IPS-15b (cell line): ENCODE data around the gene DYNLT1.
A peak's percentile ranks its signal among the peaks of the same experiment; 100 is the strongest.

ENCODE experiments used
- H3K27me3 ChIP-seq: one replicate; pipeline ENCODE4 v1.6.1; 2013; ENCODE audit warnings: low read length; ENCODE audit not compliant: control insufficient read depth, insufficient read depth
- H3K36me3 ChIP-seq: one replicate; pipeline ENCODE4 v1.6.1; 2013; ENCODE audit warnings: low read length; ENCODE audit not compliant: control insufficient read depth, insufficient read depth
- H3K4me1 ChIP-seq: one replicate; pipeline ENCODE4 v1.6.1; 2013; ENCODE audit warnings: mild to moderate bottlenecking, low read length; ENCODE audit not compliant: control insufficient read depth, insufficient read depth
- H3K4me3 ChIP-seq: one replicate; pipeline ENCODE4 v1.5.1; 2013; ENCODE audit warnings: low read depth, low read length
- H3K9ac ChIP-seq: one replicate; pipeline ENCODE4 v1.6.1; 2013; ENCODE audit warnings: low read depth, mild to moderate bottlenecking, low read length
- H3K9me3 ChIP-seq: one replicate; pipeline ENCODE4 v1.6.1; 2013; ENCODE audit warnings: mild to moderate bottlenecking, low read length; ENCODE audit not compliant: control insufficient read depth, insufficient read depth

DYNLT1 gene

GRCh38 chr6:158647501-158647900 lies 3.0 kb upstream of the DYNLT1 start:
- H3K9ac ChIP-seq: no peak overlapping the region
- H3K4me1 ChIP-seq: no peaks in the 10 kb centered on the region
- H3K9me3 ChIP-seq: no peaks in the 10 kb centered on the region
- no peak overlapping the region for H3K4me3 ChIP-seq
- peaks cover 13% of the 10 kb centered on the region for H3K27me3 ChIP-seq
- no peaks in the 10 kb centered on the region for H3K36me3 ChIP-seq

GRCh38 chr6:158646023-158646910 lies 1.7 kb upstream of the DYNLT1 start:
- peaks cover 13% of the 10 kb centered on the region for H3K27me3 ChIP-seq
- H3K4me3 ChIP-seq: no peak overlapping the region
- no peaks in the 10 kb centered on the region for H3K9me3 ChIP-seq
- H3K9ac ChIP-seq: no peak overlapping the region
- no peaks in the 10 kb centered on the region for H3K4me1 ChIP-seq
- no peaks in the 10 kb centered on the region for H3K36me3 ChIP-seq

- H3K27me3 ChIP-seq: peaks cover 13% of the 10 kb centered on the region
- peak overlapping the region; percentile 93 for H3K4me3 ChIP-seq
- peak overlapping the region; percentile 50 for H3K9ac ChIP-seq
- no peaks in the 10 kb centered on the region for H3K9me3 ChIP-seq
- no peaks in the 10 kb centered on the region for H3K4me1 ChIP-seq
- H3K36me3 ChIP-seq: no peaks in the 10 kb centered on the region
Measured at GRCh38 chr6:158645064-158646022, 800 bp upstream of the DYNLT1 start.

GRCh38 chr6:158643836-158644230 lies 710 bp downstream of the DYNLT1 start:
- Histone ChIP-seq H3K9me3 (no peaks in the 10 kb centered on the region), H3K4me3 (peak overlapping the region; percentile 93), H3K9ac (peak overlapping the region; percentile 77), H3K36me3 (no peaks in the 10 kb centered on the region), H3K4me1 (no peaks in the 10 kb centered on the region), H3K27me3 (peaks cover 13% of the 10 kb centered on the region)

GRCh38 chr6:158642097-158642601 lies 2.4 kb downstream of the DYNLT1 start:
- Histone ChIP-seq H3K27me3 (peaks cover 13% of the 10 kb centered on the region), H3K9me3 (no peaks in the 10 kb centered on the region), H3K4me1 (no peaks in the 10 kb centered on the region), H3K9ac (no peak overlapping the region), H3K4me3 (no peak overlapping the region), H3K36me3 (no peaks in the 10 kb centered on the region)

GRCh38 chr6:158640519-158640918 lies 4.0 kb downstream of the DYNLT1 start:
- no peaks in the 10 kb centered on the region for H3K9me3 ChIP-seq
- H3K4me1 ChIP-seq: no peaks in the 10 kb centered on the region
- no peak overlapping the region for H3K4me3 ChIP-seq
- no peak overlapping the region for H3K9ac ChIP-seq
- H3K36me3 ChIP-seq: no peaks in the 10 kb centered on the region
- peaks cover 5% of the 10 kb centered on the region for H3K27me3 ChIP-seq

- H3K4me1 ChIP-seq: no peaks in the 10 kb centered on the region
- H3K36me3 ChIP-seq: no peaks in the 10 kb centered on the region
- no peaks in the 10 kb centered on the region for H3K27me3 ChIP-seq
- H3K4me3 ChIP-seq: no peak overlapping the region
- H3K9ac ChIP-seq: no peak overlapping the region
- no peaks in the 10 kb centered on the region for H3K9me3 ChIP-seq
Measured at GRCh38 chr6:158639056-158639455, 5.5 kb downstream of the DYNLT1 start.

- Histone ChIP-seq H3K27me3 (no peaks in the 10 kb centered on the region), H3K4me1 (no peaks in the 10 kb centered on the region), H3K36me3 (no peaks in the 10 kb centered on the region), H3K9me3 (no peaks in the 10 kb centered on the region), H3K9ac (no peak overlapping the region), H3K4me3 (no peak overlapping the region)
Measured at GRCh38 chr6:158638324-158638854, 6.2 kb downstream of the DYNLT1 start.

- no peak overlapping the region for H3K4me3 ChIP-seq
- no peaks in the 10 kb centered on the region for H3K4me1 ChIP-seq
- H3K9me3 ChIP-seq: no peaks in the 10 kb centered on the region
- H3K9ac ChIP-seq: no peak overlapping the region
- no peaks in the 10 kb centered on the region for H3K36me3 ChIP-seq
- H3K27me3 ChIP-seq: no peaks in the 10 kb centered on the region
Measured at GRCh38 chr6:158636778-158637177, 7.8 kb downstream of the DYNLT1 start.

- no peak overlapping the region for H3K9ac ChIP-seq
- no peak overlapping the region for H3K4me3 ChIP-seq
- no peaks in the 10 kb centered on the region for H3K27me3 ChIP-seq
- H3K36me3 ChIP-seq: peaks cover 5% of the 10 kb centered on the region
- no peaks in the 10 kb centered on the region for H3K9me3 ChIP-seq
- H3K4me1 ChIP-seq: no peaks in the 10 kb centered on the region
Measured at GRCh38 chr6:158635427-158636073, 9.0 kb downstream of the DYNLT1 start.
